Progenitor cell of endocrine pancreas (in vitro differentiated cells): ENCODE measurements around the gene FAF2. TPM values are rescaled to one million over a fixed set of nuclear protein-coding genes. Genes with fewer than 3 reads are reported as not detected.

ENCODE experiments used
- DNase-seq: peaks from one replicate; pipeline ENCODE4 v3.0.0; 2021; ENCODE audit warnings: low spot score; ENCODE audit not compliant: unreplicated experiment
- H3K27ac Mint-ChIP-seq: 2 replicates; pipeline ENCODE4 v1.8.0; 2021; ENCODE audit warnings: mild to moderate bottlenecking, moderate library complexity, mixed read lengths
- H3K27me3 Mint-ChIP-seq: 2 replicates; pipeline ENCODE4 v1.8.0; 2021; ENCODE audit warnings: mixed read lengths
- H3K36me3 Mint-ChIP-seq: 2 replicates; pipeline ENCODE4 v1.8.0; 2022; ENCODE audit warnings: mixed read lengths; ENCODE audit not compliant: insufficient read depth
- H3K4me1 Mint-ChIP-seq: 2 replicates; pipeline ENCODE4 v1.8.0; 2021; ENCODE audit warnings: low read depth, mixed read lengths
- H3K4me3 Mint-ChIP-seq: 2 replicates; pipeline ENCODE4 v1.8.0; 2021; ENCODE audit warnings: low read depth, mild to moderate bottlenecking, moderate library complexity, mixed read lengths
- H3K9me3 Mint-ChIP-seq: 2 replicates; pipeline ENCODE4 v1.8.0; 2021; ENCODE audit warnings: low read depth, mixed read lengths
- total RNA-seq: library from RNA; stranded (reverse); gene quantifications from 2 replicates; pipeline ENCODE4 v1.2.1, GENCODE V29; 2021
- TF ChIP-seq, protein P1 (sequence below): fragments of 200-600 bp; sonication (generic); IDR thresholded peaks from one replicate; pipeline ENCODE4 v1.5.0; 2021; ENCODE audit warnings: antibody characterized with exemption, mild to moderate bottlenecking; ENCODE audit not compliant: unreplicated experiment

Gene FAF2
- total RNA-seq, 1 donor from 2014 or later: 54.6 TPM

DNA sequence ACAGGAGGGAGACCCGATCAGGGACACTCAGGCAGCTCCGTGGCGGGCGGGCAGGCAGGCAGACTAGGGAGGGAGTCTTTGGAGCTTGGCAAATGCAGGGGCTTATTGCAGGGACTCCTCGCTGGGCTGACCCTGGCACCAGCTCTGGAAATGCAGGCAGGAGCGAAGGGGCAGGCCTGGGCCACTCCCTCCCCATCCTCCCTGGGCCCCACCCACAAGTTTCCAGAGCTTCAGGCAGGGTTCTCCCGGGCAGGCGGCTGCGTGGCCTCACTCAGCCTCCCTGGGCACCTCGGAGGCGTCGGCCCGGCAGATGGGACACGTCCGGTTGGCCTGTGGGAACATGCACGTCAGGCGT is 80.6 kb downstream of the FAF2 start:
- Mint-ChIP-seq H3K27ac (no peak overlapping the region), H3K36me3 (peaks cover 5% of the 10 kb centered on the region), H3K4me3 (no peak overlapping the region), H3K9me3 (no peaks in the 10 kb centered on the region), H3K4me1 (peaks cover 3% of the 10 kb centered on the region), H3K27me3 (no peaks in the 10 kb centered on the region)
- DNase-seq: no peak
- TF ChIP-seq, protein P1, sequence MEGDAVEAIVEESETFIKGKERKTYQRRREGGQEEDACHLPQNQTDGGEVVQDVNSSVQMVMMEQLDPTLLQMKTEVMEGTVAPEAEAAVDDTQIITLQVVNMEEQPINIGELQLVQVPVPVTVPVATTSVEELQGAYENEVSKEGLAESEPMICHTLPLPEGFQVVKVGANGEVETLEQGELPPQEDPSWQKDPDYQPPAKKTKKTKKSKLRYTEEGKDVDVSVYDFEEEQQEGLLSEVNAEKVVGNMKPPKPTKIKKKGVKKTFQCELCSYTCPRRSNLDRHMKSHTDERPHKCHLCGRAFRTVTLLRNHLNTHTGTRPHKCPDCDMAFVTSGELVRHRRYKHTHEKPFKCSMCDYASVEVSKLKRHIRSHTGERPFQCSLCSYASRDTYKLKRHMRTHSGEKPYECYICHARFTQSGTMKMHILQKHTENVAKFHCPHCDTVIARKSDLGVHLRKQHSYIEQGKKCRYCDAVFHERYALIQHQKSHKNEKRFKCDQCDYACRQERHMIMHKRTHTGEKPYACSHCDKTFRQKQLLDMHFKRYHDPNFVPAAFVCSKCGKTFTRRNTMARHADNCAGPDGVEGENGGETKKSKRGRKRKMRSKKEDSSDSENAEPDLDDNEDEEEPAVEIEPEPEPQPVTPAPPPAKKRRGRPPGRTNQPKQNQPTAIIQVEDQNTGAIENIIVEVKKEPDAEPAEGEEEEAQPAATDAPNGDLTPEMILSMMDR: no peak

DNA sequence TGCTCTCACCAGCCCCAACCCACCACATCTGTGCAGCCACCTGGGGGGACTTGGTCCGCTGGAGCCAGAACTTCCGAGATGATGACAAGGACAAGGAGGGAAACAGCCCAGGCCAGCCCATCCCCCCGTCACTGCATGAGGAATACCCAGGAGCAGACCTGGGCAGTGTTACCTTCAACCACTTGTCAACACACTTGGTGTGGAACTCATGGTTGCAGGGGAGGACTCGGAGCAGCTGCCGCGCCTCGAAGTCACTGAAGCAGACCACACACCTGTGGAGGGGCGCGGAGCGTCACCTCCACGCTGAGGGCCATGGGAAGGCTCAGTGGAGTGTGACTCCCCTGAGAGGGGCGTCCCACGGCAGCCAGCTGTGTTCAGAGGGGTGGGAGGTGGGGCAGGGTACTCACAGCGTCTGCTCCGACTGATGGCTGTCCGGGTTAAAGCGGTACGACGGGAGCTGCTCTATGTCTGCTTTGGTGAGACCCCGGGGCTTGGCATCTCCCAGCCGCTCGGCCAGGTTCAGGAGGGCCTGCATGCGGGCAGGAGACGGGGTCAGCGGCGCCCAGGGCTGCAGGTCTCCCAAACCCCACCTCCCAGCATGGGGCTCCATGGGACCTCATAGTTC is 81.0 kb downstream of the FAF2 start:
- Mint-ChIP-seq H3K27me3 (no peaks in the 10 kb centered on the region), H3K9me3 (no peaks in the 10 kb centered on the region), H3K36me3 (peaks cover 5% of the 10 kb centered on the region), H3K4me1 (peaks cover 8% of the 10 kb centered on the region), H3K4me3 (no peak overlapping the region), H3K27ac (no peak overlapping the region)
- DNase-seq: no peak
- TF ChIP-seq, protein P1: no peak

DNA sequence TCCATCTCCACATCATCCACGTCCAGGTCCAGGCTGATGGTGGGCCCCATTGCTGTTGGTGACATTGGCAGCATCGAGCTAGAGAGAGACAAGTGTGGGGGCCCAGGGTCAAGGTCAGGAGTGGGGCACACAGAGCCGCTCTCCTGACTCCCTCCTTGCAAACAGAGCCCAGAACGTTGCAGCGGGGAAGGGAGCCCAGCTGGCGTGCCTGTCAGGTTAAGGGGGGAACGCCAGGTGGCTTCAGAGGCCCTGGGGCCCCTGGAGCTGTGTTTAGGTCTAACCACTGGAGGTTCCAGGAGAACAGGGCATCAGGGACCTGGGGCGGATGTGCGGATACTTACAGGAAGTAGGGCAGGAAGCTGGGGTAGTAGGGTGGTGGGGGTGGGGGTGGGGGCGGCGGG is 81.6 kb downstream of the FAF2 start:
- Mint-ChIP-seq H3K36me3 (peaks cover 5% of the 10 kb centered on the region), H3K4me1 (peaks cover 13% of the 10 kb centered on the region), H3K27ac (no peak overlapping the region), H3K27me3 (no peaks in the 10 kb centered on the region), H3K9me3 (no peaks in the 10 kb centered on the region), H3K4me3 (no peak overlapping the region)
- DNase-seq: no peak
- TF ChIP-seq, protein P1: no peak

DNA sequence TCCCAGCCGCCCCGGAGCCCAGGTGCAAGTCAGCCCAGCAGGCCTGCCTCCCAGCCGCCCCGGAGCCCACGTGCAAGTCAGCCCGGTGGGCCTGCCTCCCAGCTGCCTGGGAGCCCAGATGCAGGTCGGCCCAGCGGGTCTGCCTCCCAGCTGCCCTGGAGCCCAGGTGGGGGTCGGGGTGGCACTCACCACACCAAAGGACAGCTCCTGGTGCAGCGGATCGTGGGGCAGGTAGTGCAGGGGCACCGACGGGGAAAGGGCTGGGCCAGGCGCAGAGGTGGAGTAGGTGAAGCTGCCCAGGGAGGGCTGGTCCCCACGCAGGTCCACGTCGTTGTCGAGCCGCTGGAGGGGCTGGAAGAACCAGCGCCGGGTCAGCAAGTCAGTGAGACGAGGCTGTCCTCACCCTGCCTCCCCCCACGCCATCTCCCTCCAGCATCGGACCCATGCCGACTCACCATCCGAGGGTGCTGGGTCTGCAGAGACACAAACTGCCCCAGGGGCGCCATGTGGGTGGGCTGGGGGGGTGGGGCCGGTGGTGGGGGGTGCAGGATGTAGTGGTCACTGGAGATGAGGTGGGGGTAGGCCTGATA is 82.3 kb downstream of the FAF2 start:
- no peak for DNase-seq
- Mint-ChIP-seq H3K4me1 (peaks cover 20% of the 10 kb centered on the region), H3K27me3 (no peaks in the 10 kb centered on the region), H3K27ac (no peak overlapping the region), H3K9me3 (no peaks in the 10 kb centered on the region), H3K36me3 (peaks cover 6% of the 10 kb centered on the region), H3K4me3 (no peak overlapping the region)
- TF ChIP-seq, protein P1: no peak

DNA sequence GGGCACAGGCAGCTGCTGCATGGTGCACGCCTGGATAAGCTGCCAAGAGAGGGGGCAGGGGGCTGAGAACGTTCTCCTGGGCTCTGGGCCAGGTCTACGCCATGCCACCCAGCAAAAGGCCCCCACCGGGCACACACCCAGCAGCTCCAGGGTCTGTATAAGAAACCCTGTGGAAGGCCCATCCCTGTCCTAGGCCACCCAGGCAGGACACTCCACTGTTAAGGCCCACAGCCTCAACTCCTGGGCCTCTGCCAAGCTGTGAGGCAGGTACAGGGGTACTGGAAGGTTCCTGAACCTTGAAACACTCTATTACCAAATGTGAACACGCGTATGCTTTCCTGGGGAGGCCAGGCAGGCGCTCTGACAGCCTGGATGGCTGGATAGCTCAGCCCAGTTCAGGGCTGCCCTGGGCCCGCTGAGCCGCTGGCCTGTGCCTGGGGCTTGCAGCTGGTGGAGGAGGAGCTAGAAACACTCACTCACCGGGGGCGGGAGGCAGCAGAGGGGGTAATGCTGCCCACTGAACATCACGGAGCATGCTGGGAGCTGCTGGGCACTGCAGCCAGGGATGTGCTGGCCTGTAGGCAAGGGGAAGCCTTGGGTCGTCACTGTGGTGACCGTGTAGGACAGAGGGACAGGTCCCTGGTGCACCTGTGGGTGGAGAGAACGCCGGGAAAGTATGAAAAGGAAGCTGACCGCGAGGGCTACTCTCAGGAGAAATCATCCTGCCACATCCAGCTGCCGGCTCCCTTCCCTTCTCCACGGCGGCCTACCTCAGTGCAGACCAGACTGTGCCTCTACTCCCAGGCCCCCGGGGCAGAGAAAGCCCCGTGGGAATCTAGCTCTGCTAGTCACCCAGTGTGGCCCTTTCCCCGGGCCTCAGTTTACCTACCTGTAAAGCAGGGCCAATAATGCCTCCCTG is 83.1 kb downstream of the FAF2 start:
- Mint-ChIP-seq H3K4me3 (no peak overlapping the region), H3K4me1 (peaks cover 23% of the 10 kb centered on the region), H3K27me3 (no peaks in the 10 kb centered on the region), H3K36me3 (peaks cover 5% of the 10 kb centered on the region), H3K27ac (no peak overlapping the region), H3K9me3 (no peaks in the 10 kb centered on the region)
- no peak for DNase-seq
- TF ChIP-seq, protein P1: no peak
